Cardiac muscle cell (in vitro differentiated cells and primary cell): ENCODE data around the gene FLG2. TPM values are rescaled to one million over a fixed set of nuclear protein-coding genes. Genes with fewer than 3 reads are reported as not detected.

Experiments used
- DNase-seq, 2 donors: peaks; one replicate each; pipeline versions ENCODE4 v3.0.0 to v3.0.0-alpha.2; 2010 to 2017; ENCODE audit warnings: low read depth in 1 of 2, low spot score in 1 of 2
- H3K27ac ChIP-seq: fragments of 200-600 bp; sonication (generic); 2 replicates; pipeline ENCODE4 v1.5.1; 2016
- H3K27me3 ChIP-seq: fragments of 200-600 bp; sonication (generic); 2 replicates; pipeline ENCODE4 v1.6.0; 2016; ENCODE audit warnings: control low read depth
- H3K36me3 ChIP-seq: fragments of 200-600 bp; sonication (generic); 2 replicates; pipeline ENCODE4 v1.5.1; 2016; ENCODE audit warnings: control low read depth
- H3K4me1 ChIP-seq: fragments of 200-600 bp; sonication (generic); 2 replicates; pipeline ENCODE4 v1.8.1; 2017; ENCODE audit warnings: low read depth, mild to moderate bottlenecking, mixed run types
- H3K4me3 ChIP-seq: fragments of 200-600 bp; sonication (generic); 2 replicates; pipeline ENCODE4 v1.5.1; 2016; ENCODE audit warnings: mild to moderate bottlenecking
- H3K9me3 ChIP-seq: fragments of 200-600 bp; sonication (generic); 2 replicates; pipeline ENCODE4 v1.5.1; 2017; ENCODE audit warnings: low read depth, mild to moderate bottlenecking, control low read depth
- CTCF ChIP-seq: IDR thresholded peaks from 2 replicates; pipeline ENCODE4 v1.5.1; 2012; ENCODE audit warnings: low read depth, mild to moderate bottlenecking, low read length
- polyA plus RNA-seq: library from polyadenylated mRNA; unstranded; fragments of >200 nt; fragmentation: Nextera tagmentation; extraction: Ambion mirVana; gene quantifications from 2 replicates; pipeline ENCODE4 v1.2.1, GENCODE V29; 2016
- total RNA-seq: library from RNA; depleted of rRNA; stranded (reverse); fragments of >200 nt; gene quantifications from 2 replicates; pipeline ENCODE4 v1.2.3, GENCODE V29; 2016

Gene FLG2
- total and polyA plus RNA-seq, 2 experiments from 2014 or later = not detected

GRCh38 chr1:152367436-152367835, 7.6 kb upstream of the FLG2 start:
- DNase-seq = no peak
- no peak overlapping the region for H3K27ac ChIP-seq
- no peaks in the 10 kb centered on the region for H3K27me3 ChIP-seq
- H3K4me1 ChIP-seq = no peaks in the 10 kb centered on the region
- H3K36me3 ChIP-seq = no peaks in the 10 kb centered on the region
- no peaks in the 10 kb centered on the region for H3K9me3 ChIP-seq
- TF ChIP-seq CTCF = no peak
- no peak overlapping the region for H3K4me3 ChIP-seq

- Histone ChIP-seq H3K4me1 (no peaks in the 10 kb centered on the region), H3K4me3 (no peak overlapping the region), H3K27me3 (no peaks in the 10 kb centered on the region), H3K9me3 (no peaks in the 10 kb centered on the region), H3K36me3 (no peaks in the 10 kb centered on the region), H3K27ac (no peak overlapping the region)
- no peak for TF ChIP-seq CTCF
- DNase-seq = no peak
Observed at GRCh38 chr1:152356736-152357135, 3.1 kb downstream of the FLG2 start.

GRCh38 chr1:152349611-152350010, 10.2 kb downstream of the FLG2 start:
- no peak overlapping the region for H3K27ac ChIP-seq
- H3K4me3 ChIP-seq = no peak overlapping the region
- DNase-seq = no peak
- H3K36me3 ChIP-seq = no peaks in the 10 kb centered on the region
- peaks cover 7% of the 10 kb centered on the region for H3K9me3 ChIP-seq
- H3K4me1 ChIP-seq = no peaks in the 10 kb centered on the region
- no peaks in the 10 kb centered on the region for H3K27me3 ChIP-seq
- TF ChIP-seq CTCF = no peak

GRCh38 chr1:152348447-152348846, 11.4 kb downstream of the FLG2 start:
- TF ChIP-seq CTCF = no peak
- Histone ChIP-seq H3K4me3 (no peak overlapping the region), H3K27me3 (no peaks in the 10 kb centered on the region), H3K27ac (no peak overlapping the region), H3K4me1 (no peaks in the 10 kb centered on the region), H3K9me3 (peaks cover 7% of the 10 kb centered on the region), H3K36me3 (no peaks in the 10 kb centered on the region)
- DNase-seq = no peak

GRCh38 chr1:152347116-152347728, 12.6 kb downstream of the FLG2 start:
- no peaks in the 10 kb centered on the region for H3K4me1 ChIP-seq
- H3K4me3 ChIP-seq = no peak overlapping the region
- H3K36me3 ChIP-seq = no peaks in the 10 kb centered on the region
- TF ChIP-seq CTCF = peak; percentile 95
- no peaks in the 10 kb centered on the region for H3K27me3 ChIP-seq
- peaks cover 7% of the 10 kb centered on the region for H3K9me3 ChIP-seq
- peak in 1 of 2 donors; percentile 67 for DNase-seq
- no peak overlapping the region for H3K27ac ChIP-seq

GRCh38 chr1:152344438-152344837, 15.4 kb downstream of the FLG2 start:
- peaks cover 7% of the 10 kb centered on the region for H3K9me3 ChIP-seq
- no peak for DNase-seq
- no peaks in the 10 kb centered on the region for H3K27me3 ChIP-seq
- H3K4me3 ChIP-seq = no peak overlapping the region
- no peaks in the 10 kb centered on the region for H3K4me1 ChIP-seq
- H3K36me3 ChIP-seq = no peaks in the 10 kb centered on the region
- no peak overlapping the region for H3K27ac ChIP-seq
- TF ChIP-seq CTCF = no peak
